Endothelial cell of umbilical vein (primary cell): ENCODE results near the gene RAPGEF4. TPM values are rescaled to one million over a fixed set of nuclear protein-coding genes. Genes with fewer than 3 reads are reported as not detected.

ENCODE experiments used
- BruUV-seq: library from RNA; stranded (reverse); fragments of 400-500 nt; replicated peaks from 2 replicates; lab custom pipeline; 2021; lab: Mats Ljungman, UMichigan
- CTCF ChIA-PET: fragments of 300-600, 350-600 bp; sonication (Branson Sonifier 250); formaldehyde crosslinking; loops from one replicate; lab custom pipeline; 2021; ENCODE audit warnings: antibody characterized with exemption, inconsistent platforms; lab: Charles Lee
- POLR2A ChIA-PET: fragments of 300-600, 350-600 bp; sonication (Branson Sonifier 250); formaldehyde crosslinking; loops from one replicate; lab custom pipeline; 2021; ENCODE audit warnings: antibody characterized with exemption, inconsistent platforms; lab: Charles Lee
- DNase-seq: peaks from one replicate; pipeline ENCODE4 v3.0.0-alpha.2; 2011; ENCODE audit warnings: low read depth, low spot score
- FAIRE-seq: peaks from 2 replicates; lab custom pipeline; 2011; peaks lifted over from hg19 to GRCh38; lab: Jason Lieb, UNC
- H2AFZ ChIP-seq: 2 replicates; pipeline ENCODE4 v1.6.0; 2012; ENCODE audit warnings: low read depth, low read length, control low read depth, inconsistent platforms
- H3K27ac ChIP-seq: 2 replicates; pipeline ENCODE4 v1.5.1; 2011; ENCODE audit warnings: low read depth, mild to moderate bottlenecking, control low read depth, low read length, moderate library complexity; ENCODE audit not compliant: insufficient read depth
- H3K27me3 ChIP-seq, 2 experiments: 2 replicates each; pipeline versions ENCODE4 v1.6.0 to v1.6.1; 2011; ENCODE audit warnings: low read length in 2 of 2, mixed read lengths in 1 of 2; ENCODE audit not compliant: control insufficient read depth in 2 of 2, insufficient read depth in 2 of 2
- H3K36me3 ChIP-seq, 2 experiments: 2 replicates in 1 of 2; 3 replicates in 1 of 2; pipeline ENCODE4 v1.5.1; 2011; ENCODE audit warnings: low read length in 2 of 2, mild to moderate bottlenecking in 1 of 2, moderate library complexity in 1 of 2; ENCODE audit not compliant: control insufficient read depth in 2 of 2, insufficient read depth in 2 of 2; ENCODE audit errors: extremely low read depth in 1 of 2
- H3K4me1 ChIP-seq: 3 replicates; pipeline ENCODE4 v1.5.1; 2011; ENCODE audit warnings: mild to moderate bottlenecking, low read length; ENCODE audit not compliant: control insufficient read depth, insufficient read depth; ENCODE audit errors: extremely low read depth
- H3K4me2 ChIP-seq: 2 replicates; pipeline ENCODE4 v1.6.1; 2011; ENCODE audit warnings: low read length, control low read depth, mixed read lengths; ENCODE audit not compliant: insufficient read depth
- H3K4me3 ChIP-seq, 3 experiments: fragments of 200-600 bp in 1 of 3; sonication (generic), shearing (Covaris generic) in 1 of 3; replicated peaks in 1 of 3; 2 replicates each; pipeline ENCODE4 v1.5.1; 2011 to 2016; ENCODE audit warnings: control low read depth in 3 of 3, low read length in 3 of 3, mild to moderate bottlenecking in 2 of 3, inconsistent platforms in 1 of 3, low read depth in 1 of 3, moderate library complexity in 1 of 3; ENCODE audit not compliant: insufficient read depth in 1 of 3
- H3K79me2 ChIP-seq: 2 replicates; pipeline ENCODE4 v1.6.0; 2012; ENCODE audit warnings: low read length, inconsistent platforms; ENCODE audit not compliant: control insufficient read depth, insufficient read depth
- H3K9ac ChIP-seq: replicated peaks from 2 replicates; pipeline ENCODE3; 2011; ENCODE audit warnings: low read length, control low read depth; ENCODE audit not compliant: insufficient read depth; ENCODE audit errors: extremely low read depth
- H3K9me1 ChIP-seq: replicated peaks from 3 replicates; pipeline ENCODE4 v1.6.0; 2011; ENCODE audit warnings: mild to moderate bottlenecking, low read length; ENCODE audit not compliant: control insufficient read depth, insufficient read depth; ENCODE audit errors: extremely low read depth
- H3K9me3 ChIP-seq: replicated peaks from 2 replicates; pipeline ENCODE4 v1.5.1; 2012; ENCODE audit warnings: low read length, inconsistent platforms; ENCODE audit not compliant: control insufficient read depth, insufficient read depth
- H4K20me1 ChIP-seq: replicated peaks from 2 replicates; pipeline ENCODE3; 2011; ENCODE audit warnings: mild to moderate bottlenecking, low read length; ENCODE audit not compliant: control insufficient read depth, insufficient read depth; ENCODE audit errors: extremely low read depth
- CTCF ChIP-seq, 2 donors: IDR thresholded peaks; 1 replicate in 1 of 2; 2 replicates in 1 of 2; pipeline ENCODE4 v1.5.1; 2011; ENCODE audit warnings: low read length in 2 of 2, mild to moderate bottlenecking in 2 of 2, moderate library complexity in 2 of 2, control low read depth in 1 of 2, inconsistent platforms in 1 of 2, low read depth in 1 of 2; ENCODE audit not compliant: insufficient read depth in 1 of 2; ENCODE audit errors: extremely low read depth in 1 of 2
- EZH2 ChIP-seq: IDR thresholded peaks from 2 replicates; pipeline ENCODE4 v1.6.1; 2012; ENCODE audit warnings: borderline replicate concordance, low read depth, mild to moderate bottlenecking, moderate library complexity, low read length, inconsistent platforms; ENCODE audit not compliant: severe bottlenecking
- FOS ChIP-seq: IDR thresholded peaks from 2 replicates; pipeline ENCODE4 v1.6.1; 2011; ENCODE audit warnings: mild to moderate bottlenecking, low read length, moderate library complexity, borderline replicate concordance; ENCODE audit not compliant: insufficient read depth
- JUN ChIP-seq: IDR thresholded peaks from 2 replicates; pipeline ENCODE4 v1.6.1; 2011; ENCODE audit warnings: borderline replicate concordance, low read depth; ENCODE audit not compliant: insufficient read length, insufficient read depth
- dilution Hi-C: fragments of 300-500 bp; cut with MboI; formaldehyde crosslinking; loops from one replicate; pipeline ENCODE4 v1.15.0; 2019; ENCODE audit warnings: low sequenced_read_pairs; ENCODE audit not compliant: extremely low pct_ligation_motif_present
- intact Hi-C: fragments of 100-400 bp; cut with micrococcal nuclease; formaldehyde crosslinking; loops from one replicate; pipeline ENCODE4 v1.10.0; 2022
- polyA plus RNA-seq, 4 experiments: library from polyadenylated mRNA; depleted of rRNA in 3 of 4; stranded (reverse) in 3 of 4; unstranded in 1 of 4; fragments of >200 nt; gene quantifications; 2 replicates each; pipeline versions ENCODE4 v1.2.1 to v1.2.3, GENCODE V29; 2011 to 2012; ENCODE audit warnings: missing spikeins in 1 of 4
- total RNA-seq: library from RNA; stranded (reverse); gene quantifications from 2 replicates; pipeline ENCODE4 v1.2.3, GENCODE V29; 2021

RAPGEF4 gene
- total and polyA plus RNA-seq, 2 donors (not counting 3 experiments of a cell fraction or from before 2014, with no cell fraction given), result 7.2 to 9.2 TPM

GRCh38 chr2:172947461-172948153, 212.0 kb downstream of the RAPGEF4 start:
- H3K36me3 ChIP-seq, result no peaks in the 10 kb centered on the region
- H3K79me2 ChIP-seq, result no peaks in the 10 kb centered on the region
- POLR2A ChIA-PET, result interaction anchor here (0.5 kb wide), 1 partner anchor 126 kb away, joined by 4 read pairs; no protein-coding TSS in a partner anchor
- no peak overlapping the region for H3K9ac ChIP-seq
- intact Hi-C loops, result no loop called here
- no peaks in the 10 kb centered on the region for H3K27me3 ChIP-seq
- dilution Hi-C loops, result no loop called here
- H3K27ac ChIP-seq, result no peak overlapping the region
- TF ChIP-seq CTCF (IDR thresholded peaks at IDR 0.05; ENCODE audit: extremely low read depth in 1 of 2, insufficient read depth in 1 of 2, low read depth in 1 of 2, low read length in 2 of 2) (no peak), FOS (peak; percentile 21), EZH2 (no peak), JUN (peak; percentile 4)
- CTCF ChIA-PET, result interaction anchor here (1.1 to 1.6 kb wide), 3 partner anchors 15 to 141 kb away, joined by 3 to 7 read pairs (median 3); no protein-coding TSS in a partner anchor
- no peak for DNase-seq
- H4K20me1 ChIP-seq, result no peaks in the 10 kb centered on the region
- FAIRE-seq, result peak; percentile 46
- no peaks in the 10 kb centered on the region for H3K9me1 ChIP-seq
- no peak overlapping the region for H3K4me3 ChIP-seq
- H3K4me1 ChIP-seq, result peaks cover 10% of the 10 kb centered on the region
- no peak overlapping the region for H3K4me2 ChIP-seq
- H3K9me3 ChIP-seq, result no peaks in the 10 kb centered on the region
- BruUV-seq, result no TSS peak
- no peak overlapping the region for H2AFZ ChIP-seq
